ENCODE measurements around the gene MEGF6. TPM values are rescaled to one million over a fixed set of nuclear protein-coding genes. Genes with fewer than 3 reads are reported as not detected.

The MEGF6 gene
- total RNA-seq, 2 donors from 2014 or later: 22.4 to 24.9 TPM

DNA sequence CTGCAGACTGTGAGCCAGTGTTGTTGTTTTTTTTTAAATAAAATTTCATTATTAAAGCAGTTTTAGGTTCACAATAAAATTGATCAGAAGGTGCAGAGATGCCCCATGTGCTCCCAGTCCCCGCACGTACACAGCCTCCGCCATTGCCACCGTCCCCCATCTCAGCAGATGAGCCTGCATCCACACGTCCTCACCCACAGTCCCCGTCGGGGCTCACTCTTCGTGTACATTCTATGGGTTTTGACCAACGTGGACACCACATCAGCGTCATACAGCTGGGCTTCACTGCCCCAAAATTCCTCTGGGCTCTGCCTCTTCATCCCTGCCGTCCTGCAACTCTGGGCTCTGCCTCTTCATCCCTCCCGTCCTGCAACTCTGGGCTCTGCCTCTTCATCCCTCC, 168.4 kb downstream of the MEGF6 start:
- DNase-seq (no peak), ATAC-seq (no peak)
- TF ChIP-seq POLR2A (IDR thresholded peaks at IDR 0.05) (no peak), CTCF (IDR thresholded peaks at IDR 0.05) (no peak)
- Histone ChIP-seq H3K9me3 (no peaks in the 10 kb centered on the region), H3K36me3 (replicated peaks in 1 of 2; ENCODE audit: insufficient read depth in 1 of 2, low read depth in 2 of 2) (no peaks in the 10 kb centered on the region), H3K4me1 (no peaks in the 10 kb centered on the region), H3K27ac (no peak overlapping the region), H3K4me3 (no peak overlapping the region), H3K27me3 (no peaks in the 10 kb centered on the region)
- intact Hi-C loops (cut with DNase I): no loop called here
- WGBS, 2 donors: 66 to 73% methylated on average over 12 of the region's 12 CpGs

DNA sequence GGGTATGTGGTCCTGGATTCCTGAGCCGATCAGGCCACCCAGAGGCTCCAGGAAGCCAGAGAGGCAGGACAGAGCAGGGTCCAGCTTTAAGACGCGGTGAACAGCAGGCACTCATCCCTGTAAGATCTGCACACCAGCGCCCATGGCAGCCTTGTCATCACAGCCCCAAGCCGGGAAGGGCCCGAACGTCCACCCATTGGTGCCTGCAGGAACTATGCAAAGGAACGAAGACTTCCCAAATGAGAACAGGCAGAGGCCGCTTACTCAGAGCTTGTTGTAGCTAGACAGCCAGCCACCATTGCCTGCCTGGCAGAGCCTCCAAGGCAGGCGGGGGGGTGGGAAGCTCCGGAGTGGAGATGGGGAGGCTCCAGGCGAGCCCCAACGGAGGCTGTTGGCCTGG, 169.0 kb downstream of the MEGF6 start:
- Histone ChIP-seq H3K27me3 (no peaks in the 10 kb centered on the region), H3K4me3 (no peak overlapping the region), H3K36me3 (replicated peaks in 1 of 2; ENCODE audit: insufficient read depth in 1 of 2, low read depth in 2 of 2) (no peaks in the 10 kb centered on the region), H3K27ac (no peak overlapping the region), H3K4me1 (no peaks in the 10 kb centered on the region), H3K9me3 (no peaks in the 10 kb centered on the region)
- no peak for ATAC-seq
- TF ChIP-seq CTCF (IDR thresholded peaks at IDR 0.05) (no peak), POLR2A (IDR thresholded peaks at IDR 0.05) (no peak)
- WGBS, 2 donors: 53 to 74% methylated on average over 6 to 13 of the region's 13 CpGs
- intact Hi-C loops (cut with DNase I): no loop called here
- no peak for DNase-seq

DNA sequence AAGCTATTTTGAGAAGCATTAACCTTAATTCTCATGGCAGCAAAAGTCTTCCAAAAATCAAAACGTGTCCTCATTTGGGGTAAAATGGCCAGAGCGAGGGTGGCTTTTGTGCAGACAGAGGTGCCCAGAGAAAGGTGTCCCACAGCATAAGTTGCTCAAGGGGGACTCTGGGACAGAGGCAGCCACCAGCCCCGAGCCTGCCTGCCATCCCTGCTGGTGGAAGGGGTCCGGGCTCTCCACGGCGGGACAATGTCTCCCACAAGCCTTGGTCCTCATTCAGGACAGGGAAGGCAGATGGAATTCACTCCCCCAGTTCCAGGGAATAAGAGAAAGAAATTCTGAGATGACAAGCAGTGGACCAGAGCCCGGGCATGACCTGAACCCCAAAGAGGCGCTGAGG, 169.4 kb downstream of the MEGF6 start:
- TF ChIP-seq CTCF (IDR thresholded peaks at IDR 0.05): no peak
- TF ChIP-seq POLR2A (IDR thresholded peaks at IDR 0.05): no peak
- H3K27me3 ChIP-seq: no peaks in the 10 kb centered on the region
- no peak for ATAC-seq
- H3K27ac ChIP-seq: no peak overlapping the region
- no peaks in the 10 kb centered on the region for H3K9me3 ChIP-seq
- no peak overlapping the region for H3K4me3 ChIP-seq
- intact Hi-C loops (cut with DNase I): no loop called here
- 59 to 79% methylated on average over 8 of the region's 8 CpGs for WGBS, 2 donors
- H3K36me3 ChIP-seq (replicated peaks in 1 of 2; ENCODE audit: insufficient read depth in 1 of 2, low read depth in 2 of 2): no peaks in the 10 kb centered on the region
- DNase-seq: no peak
- no peaks in the 10 kb centered on the region for H3K4me1 ChIP-seq

- Histone ChIP-seq H3K4me1 (no peaks in the 10 kb centered on the region), H3K36me3 (replicated peaks in 1 of 2; ENCODE audit: insufficient read depth in 1 of 2, low read depth in 2 of 2) (no peaks in the 10 kb centered on the region), H3K27me3 (no peaks in the 10 kb centered on the region), H3K9me3 (no peaks in the 10 kb centered on the region), H3K27ac (no peak overlapping the region), H3K4me3 (no peak overlapping the region)
- intact Hi-C loops (cut with DNase I): no loop called here
- TF ChIP-seq POLR2A (IDR thresholded peaks at IDR 0.05) (no peak), CTCF (IDR thresholded peaks at IDR 0.05) (no peak)
- ATAC-seq (no peak), DNase-seq (no peak)
- 28 to 34% methylated on average over 8 of the region's 8 CpGs for WGBS, 2 donors
Observed at GRCh38 chr1:3441410-3441847, 169.9 kb downstream of the MEGF6 start.

- intact Hi-C loops (cut with DNase I): no loop called here
- no peaks in the 10 kb centered on the region for H3K27me3 ChIP-seq
- TF ChIP-seq CTCF (IDR thresholded peaks at IDR 0.05): no peak
- no peak for TF ChIP-seq POLR2A (IDR thresholded peaks at IDR 0.05)
- no peak for ATAC-seq
- H3K9me3 ChIP-seq: no peaks in the 10 kb centered on the region
- H3K36me3 ChIP-seq (replicated peaks in 1 of 2; ENCODE audit: insufficient read depth in 1 of 2, low read depth in 2 of 2): no peaks in the 10 kb centered on the region
- no peaks in the 10 kb centered on the region for H3K4me1 ChIP-seq
- WGBS, 2 donors: 41 to 48% methylated on average over 17 to 20 of the region's 20 CpGs
- no peak overlapping the region for H3K27ac ChIP-seq
- DNase-seq: no peak
- no peak overlapping the region for H3K4me3 ChIP-seq
Observed at GRCh38 chr1:3440711-3441409, 170.4 kb downstream of the MEGF6 start.

Data from body of pancreas (tissue), 4 donors.